ENCODE results near the gene ABR.

- TF ChIP-seq, protein P1, sequence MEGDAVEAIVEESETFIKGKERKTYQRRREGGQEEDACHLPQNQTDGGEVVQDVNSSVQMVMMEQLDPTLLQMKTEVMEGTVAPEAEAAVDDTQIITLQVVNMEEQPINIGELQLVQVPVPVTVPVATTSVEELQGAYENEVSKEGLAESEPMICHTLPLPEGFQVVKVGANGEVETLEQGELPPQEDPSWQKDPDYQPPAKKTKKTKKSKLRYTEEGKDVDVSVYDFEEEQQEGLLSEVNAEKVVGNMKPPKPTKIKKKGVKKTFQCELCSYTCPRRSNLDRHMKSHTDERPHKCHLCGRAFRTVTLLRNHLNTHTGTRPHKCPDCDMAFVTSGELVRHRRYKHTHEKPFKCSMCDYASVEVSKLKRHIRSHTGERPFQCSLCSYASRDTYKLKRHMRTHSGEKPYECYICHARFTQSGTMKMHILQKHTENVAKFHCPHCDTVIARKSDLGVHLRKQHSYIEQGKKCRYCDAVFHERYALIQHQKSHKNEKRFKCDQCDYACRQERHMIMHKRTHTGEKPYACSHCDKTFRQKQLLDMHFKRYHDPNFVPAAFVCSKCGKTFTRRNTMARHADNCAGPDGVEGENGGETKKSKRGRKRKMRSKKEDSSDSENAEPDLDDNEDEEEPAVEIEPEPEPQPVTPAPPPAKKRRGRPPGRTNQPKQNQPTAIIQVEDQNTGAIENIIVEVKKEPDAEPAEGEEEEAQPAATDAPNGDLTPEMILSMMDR (IDR thresholded peaks at IDR 0.05), result no peak
- TF ChIP-seq EZH2 (IDR thresholded peaks at IDR 0.05) (no peak), EZH2phosphoT487 (IDR thresholded peaks at IDR 0.05) (no peak)
Observed at GRCh38 chr17:1003633-1003971, 176.2 kb downstream of the ABR start.
